Posterior vena cava (tissue), 2 donors: ENCODE measurements around the gene IFITM1. TPM values are rescaled to one million over a fixed set of nuclear protein-coding genes. Genes with fewer than 3 reads are reported as not detected.
"Not testable (repeated sequence)": the region's sequence is repeated elsewhere in the genome, so short reads cannot be mapped to it uniquely, and the experiment has no call there.

Experiments used
- DNase-seq: peaks from one replicate; pipeline ENCODE4 v3.0.0-alpha.2; 2020; ENCODE audit warnings: low spot score
- intact Hi-C, 2 donors: fragments of 100-400 bp; cut with DNase I; formaldehyde crosslinking; loops; one replicate each; pipeline versions ENCODE4 v1.14.1 to v1.14.2; 2022 to 2023
- total RNA-seq, 2 donors: library from RNA; stranded (reverse); fragmentation: NEBNext Ultra II Directional; extraction: Animal tissue kit (Norgen Biotek cat#: 25700); gene quantifications; one replicate each; pipeline ENCODE4 v1.2.1, GENCODE V29; 2021
- donor health status: DM: yes; HTN: yes; CAD: no.
- donor health status: DM: yes; HTN: yes; CAD: no.

Gene IFITM1
- total RNA-seq, 2 donors from 2014 or later = 205 to 275 TPM

- intact Hi-C loops = loop anchor here in 1 of 2 donors (5.0 kb wide), 1 partner anchor 34 kb away; no protein-coding TSS in a partner anchor
Measured at GRCh38 chr11:317668-318404, 4.0 kb downstream of the IFITM1 start.

GRCh38 chr11:318405-319120, 4.7 kb downstream of the IFITM1 start:
- intact Hi-C loops = loop anchor here in 1 of 2 donors (5.0 kb wide), 1 partner anchor 34 kb away; no protein-coding TSS in a partner anchor
- peak; percentile 78 for DNase-seq

More at GRCh38 chr11:317668-318404, 4.0 kb downstream of the IFITM1 start:
- peak; percentile 69 for DNase-seq

- DNase-seq = peak; percentile 78
- intact Hi-C loops = loop anchor here in 1 of 2 donors (5.0 kb wide), 1 partner anchor 33 kb away; no protein-coding TSS in a partner anchor
Measured at GRCh38 chr11:319121-319887, 5.5 kb downstream of the IFITM1 start.

GRCh38 chr11:319888-320273, 6.0 kb downstream of the IFITM1 start:
- intact Hi-C loops = loop anchor here in 1 of 2 donors (5.0 kb wide), 1 partner anchor 32 kb away; no protein-coding TSS in a partner anchor
- peak; percentile 68 for DNase-seq

GRCh38 chr11:324156-324555, 10.3 kb downstream of the IFITM1 start:
- intact Hi-C loops = no loop called here
- DNase-seq = peak; percentile 54

- peak; percentile 87 for DNase-seq
- intact Hi-C loops = not testable (repeated sequence)
Measured at GRCh38 chr11:324593-325517, 11.0 kb downstream of the IFITM1 start.

GRCh38 chr11:325796-326591, 12.2 kb downstream of the IFITM1 start:
- peak; percentile 72 for DNase-seq
- intact Hi-C loops = no loop called here

GRCh38 chr11:326592-326841, 12.7 kb downstream of the IFITM1 start:
- DNase-seq = no peak
- intact Hi-C loops = no loop called here

- DNase-seq = peak; percentile 96
- intact Hi-C loops = no loop called here
Measured at GRCh38 chr11:326842-327580, 13.2 kb downstream of the IFITM1 start.

GRCh38 chr11:327581-327923, 13.7 kb downstream of the IFITM1 start:
- intact Hi-C loops = no loop called here
- no peak for DNase-seq

- intact Hi-C loops = no loop called here
- peak; percentile 62 for DNase-seq
Measured at GRCh38 chr11:328012-328411, 14.2 kb downstream of the IFITM1 start.

- intact Hi-C loops = not testable (repeated sequence)
Measured at GRCh38 chr11:328516-329100, 14.8 kb downstream of the IFITM1 start.

GRCh38 chr11:329886-330253, 16.0 kb downstream of the IFITM1 start:
- DNase-seq = peak; percentile 28
- intact Hi-C loops = no loop called here

More at GRCh38 chr11:328516-329100, 14.8 kb downstream of the IFITM1 start:
- DNase-seq = not testable (repeated sequence)

- intact Hi-C loops = no loop called here
- DNase-seq = peak; percentile 47
Measured at GRCh38 chr11:330307-330693, 16.5 kb downstream of the IFITM1 start.

- intact Hi-C loops = no loop called here
- peak; percentile 77 for DNase-seq
Measured at GRCh38 chr11:330694-331357, 17.0 kb downstream of the IFITM1 start.

- DNase-seq = peak; percentile 66
- intact Hi-C loops = no loop called here
Measured at GRCh38 chr11:331358-332060, 17.7 kb downstream of the IFITM1 start.
